Measurements from ENCODE around the gene CAAP1. TPM values are rescaled to one million over a fixed set of nuclear protein-coding genes. Genes with fewer than 3 reads are reported as not detected.
"Not testable (repeated sequence)": the region's sequence is repeated elsewhere in the genome, so short reads cannot be mapped to it uniquely, and the experiment has no call there.

CAAP1 gene
- total and polyA plus RNA-seq, 2 donors, result 21.2 to 28.2 TPM

GRCh38 chr9:26875155-26875554, 17.4 kb downstream of the CAAP1 start:
- not testable (repeated sequence) for H3K27ac ChIP-seq (ENCODE audit: low read depth in 1 of 2, low read length in 1 of 2); H3K4me3 ChIP-seq (ENCODE audit: low read length in 2 of 2); H3K27me3 ChIP-seq (ENCODE audit: control insufficient read depth in 2 of 2, insufficient read depth in 1 of 2, low read length in 1 of 2); H3K9me3 ChIP-seq (ENCODE audit: control insufficient read depth in 2 of 2, insufficient read depth in 1 of 2, low read length in 1 of 2); DNase-seq (ENCODE audit: low read depth in 6 of 9, low spot score in 9 of 9); H3K4me1 ChIP-seq (ENCODE audit: control insufficient read depth in 2 of 2, insufficient read depth in 2 of 2, low read length in 2 of 2)
- peaks cover 7 to 17% of the 10 kb centered on the region in 2 donors for H3K36me3 ChIP-seq (ENCODE audit: control insufficient read depth in 2 of 2, insufficient read depth in 2 of 2, low read length in 1 of 2)
- 97% methylated on average over 3 of the region's 3 CpGs for WGBS

DNA sequence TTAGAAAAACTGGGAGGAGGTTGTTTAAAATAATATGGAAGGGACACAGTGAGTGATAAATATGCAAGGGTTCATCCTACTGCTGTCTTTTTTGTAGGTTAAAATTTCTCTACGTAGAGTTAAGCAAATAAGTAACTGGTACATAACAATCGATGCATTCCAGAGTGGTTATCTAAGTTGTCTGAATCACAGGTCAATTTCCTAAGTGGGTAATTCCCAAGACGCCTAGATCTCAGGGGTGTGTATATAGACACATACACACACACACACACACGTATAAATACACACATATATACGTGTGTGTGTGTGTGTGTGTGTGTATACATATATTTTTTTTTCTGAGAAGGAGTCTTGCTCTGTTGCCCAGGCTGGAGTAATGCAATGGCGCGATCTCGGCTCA, 22.3 kb downstream of the CAAP1 start:
- no peaks in the 10 kb centered on the region for H3K4me1 ChIP-seq (ENCODE audit: control insufficient read depth in 2 of 2, insufficient read depth in 2 of 2, low read length in 2 of 2)
- peaks cover 0 to 10% of the 10 kb centered on the region in 2 donors for H3K36me3 ChIP-seq (ENCODE audit: control insufficient read depth in 2 of 2, insufficient read depth in 2 of 2, low read length in 1 of 2)
- DNase-seq (ENCODE audit: low read depth in 6 of 9, low spot score in 9 of 9), result no peak
- no peaks in the 10 kb centered on the region for H3K27me3 ChIP-seq (ENCODE audit: control insufficient read depth in 2 of 2, insufficient read depth in 1 of 2, low read length in 1 of 2)
- WGBS, result 96% methylated on average over 8 of the region's 8 CpGs
- no peaks in the 10 kb centered on the region for H3K9me3 ChIP-seq (ENCODE audit: control insufficient read depth in 2 of 2, insufficient read depth in 1 of 2, low read length in 1 of 2)
- no peak overlapping the region for H3K27ac ChIP-seq (ENCODE audit: low read depth in 1 of 2, low read length in 1 of 2)
- no peak overlapping the region for H3K4me3 ChIP-seq (ENCODE audit: low read length in 2 of 2)

GRCh38 chr9:26863074-26863473, 29.5 kb downstream of the CAAP1 start:
- Histone ChIP-seq H3K36me3 (ENCODE audit: control insufficient read depth in 2 of 2, insufficient read depth in 2 of 2, low read length in 1 of 2) (peaks cover 0 to 6% of the 10 kb centered on the region in 2 donors), H3K9me3 (ENCODE audit: control insufficient read depth in 2 of 2, insufficient read depth in 1 of 2, low read length in 1 of 2) (no peaks in the 10 kb centered on the region), H3K4me3 (ENCODE audit: low read length in 2 of 2) (no peak overlapping the region), H3K27me3 (ENCODE audit: control insufficient read depth in 2 of 2, insufficient read depth in 1 of 2, low read length in 1 of 2) (no peaks in the 10 kb centered on the region), H3K4me1 (ENCODE audit: control insufficient read depth in 2 of 2, insufficient read depth in 2 of 2, low read length in 2 of 2) (no peaks in the 10 kb centered on the region), H3K27ac (ENCODE audit: low read depth in 1 of 2, low read length in 1 of 2) (no peak overlapping the region)
- WGBS, result 76% methylated on average over 1 of the region's 1 CpG
- no peak for DNase-seq (ENCODE audit: low read depth in 6 of 9, low spot score in 9 of 9)

DNA sequence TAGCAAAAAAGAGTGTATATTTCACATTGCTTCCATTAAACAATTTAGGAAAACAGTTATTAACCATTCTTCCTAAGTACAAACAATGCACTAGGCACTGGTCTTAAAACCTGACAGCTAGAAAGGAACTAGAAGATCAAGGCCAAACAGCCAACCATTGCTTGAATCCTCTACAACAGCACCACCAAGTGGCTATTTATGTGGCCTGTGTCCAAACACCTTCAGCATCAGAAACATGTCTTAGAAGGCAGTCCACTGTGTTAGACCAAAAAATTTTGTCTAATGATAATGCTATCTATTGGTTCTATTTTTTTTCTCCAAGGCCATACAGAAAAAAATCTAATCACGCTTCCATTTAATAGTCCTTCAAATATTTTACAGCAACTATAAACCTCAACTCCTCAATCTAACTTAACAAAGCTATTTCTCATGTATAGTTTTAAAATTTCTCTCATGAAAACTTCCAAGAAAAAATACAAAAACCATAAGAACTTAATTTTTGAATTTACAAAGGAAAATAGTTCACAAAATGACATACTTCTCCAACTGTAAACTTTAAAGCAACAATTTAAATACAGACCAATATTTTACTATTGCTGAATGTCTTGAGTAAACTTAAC, 36.1 kb downstream of the CAAP1 start:
- Histone ChIP-seq H3K36me3 (ENCODE audit: control insufficient read depth in 2 of 2, insufficient read depth in 2 of 2, low read length in 1 of 2) (peaks cover 3 to 11% of the 10 kb centered on the region in 2 donors), H3K27ac (ENCODE audit: low read depth in 1 of 2, low read length in 1 of 2) (no peak overlapping the region), H3K4me1 (ENCODE audit: control insufficient read depth in 2 of 2, insufficient read depth in 2 of 2, low read length in 2 of 2) (no peaks in the 10 kb centered on the region), H3K4me3 (ENCODE audit: low read length in 2 of 2) (no peak overlapping the region), H3K27me3 (ENCODE audit: control insufficient read depth in 2 of 2, insufficient read depth in 1 of 2, low read length in 1 of 2) (no peaks in the 10 kb centered on the region), H3K9me3 (ENCODE audit: control insufficient read depth in 2 of 2, insufficient read depth in 1 of 2, low read length in 1 of 2) (no peaks in the 10 kb centered on the region)
- DNase-seq (ENCODE audit: low read depth in 6 of 9, low spot score in 9 of 9), result peak in 8 of 9 donors; percentile 2 to 48 (median 12)
- WGBS, result 98% methylated on average over 1 of the region's 1 CpG

- Histone ChIP-seq H3K36me3 (ENCODE audit: control insufficient read depth in 2 of 2, insufficient read depth in 2 of 2, low read length in 1 of 2) (peaks cover 3 to 10% of the 10 kb centered on the region in 2 donors), H3K27me3 (ENCODE audit: control insufficient read depth in 2 of 2, insufficient read depth in 1 of 2, low read length in 1 of 2) (no peaks in the 10 kb centered on the region), H3K4me1 (ENCODE audit: control insufficient read depth in 2 of 2, insufficient read depth in 2 of 2, low read length in 2 of 2) (no peaks in the 10 kb centered on the region), H3K9me3 (ENCODE audit: control insufficient read depth in 2 of 2, insufficient read depth in 1 of 2, low read length in 1 of 2) (no peaks in the 10 kb centered on the region), H3K4me3 (ENCODE audit: low read length in 2 of 2) (no peak overlapping the region), H3K27ac (ENCODE audit: low read depth in 1 of 2, low read length in 1 of 2) (no peak overlapping the region)
- 99% methylated on average over 2 of the region's 2 CpGs for WGBS
- no peak for DNase-seq (ENCODE audit: low read depth in 6 of 9, low spot score in 9 of 9)
These were observed 41.6 kb downstream of the CAAP1 start for GRCh38 chr9:26850995-26851394.

DNA sequence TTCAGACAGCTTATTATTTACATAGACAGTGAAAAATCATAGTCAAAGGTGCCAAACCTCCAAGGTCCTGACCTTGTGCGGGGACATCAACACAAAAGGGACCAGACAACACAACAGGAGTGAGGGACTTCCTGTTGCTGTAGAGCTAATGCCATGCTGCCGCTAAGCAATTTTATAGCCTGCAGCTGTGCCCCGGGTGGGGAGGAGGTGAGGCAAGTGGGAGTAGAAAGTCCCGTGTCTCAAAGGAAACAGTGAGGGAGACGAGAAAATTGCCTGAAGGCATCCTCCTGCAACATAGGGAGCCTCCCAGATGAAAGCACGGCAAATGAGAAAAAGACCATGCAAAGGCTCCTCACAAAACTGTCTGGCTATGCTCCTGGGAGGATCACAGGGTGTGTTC, 58.8 kb downstream of the CAAP1 start:
- WGBS, result 43% methylated on average over 6 of the region's 6 CpGs

DNA sequence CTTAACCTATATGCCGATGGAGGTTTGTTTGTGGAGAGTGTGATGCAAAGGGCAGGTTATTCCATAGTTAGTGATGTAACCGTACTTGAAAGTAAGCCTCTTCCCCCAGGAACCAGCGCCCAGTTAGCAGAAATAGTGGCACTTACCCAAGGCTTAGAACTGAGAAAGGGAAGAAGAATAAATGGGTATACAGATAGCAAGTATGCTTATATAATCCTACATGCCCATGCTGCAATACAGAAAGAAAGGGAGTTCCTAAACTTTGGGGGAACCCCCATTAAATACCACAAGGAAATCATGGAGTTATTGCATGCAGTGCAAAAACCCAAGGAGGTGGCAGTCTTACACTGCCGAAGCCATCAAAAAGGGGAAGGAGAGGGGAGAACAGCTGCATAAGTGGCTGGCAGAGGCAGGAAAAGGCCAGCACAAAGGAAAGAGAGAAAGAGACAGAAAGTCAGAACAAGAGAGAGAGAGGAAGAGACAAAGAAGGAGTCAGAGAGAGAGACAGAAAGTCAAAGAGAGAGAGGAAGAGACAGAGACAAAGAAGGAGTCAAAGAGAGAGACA, 64.1 kb downstream of the CAAP1 start:
- not testable (repeated sequence) for H3K4me3 ChIP-seq (ENCODE audit: low read length in 2 of 2); H3K9me3 ChIP-seq (ENCODE audit: control insufficient read depth in 2 of 2, insufficient read depth in 1 of 2, low read length in 1 of 2); H3K36me3 ChIP-seq (ENCODE audit: control insufficient read depth in 2 of 2, insufficient read depth in 2 of 2, low read length in 1 of 2); H3K27me3 ChIP-seq (ENCODE audit: control insufficient read depth in 2 of 2, insufficient read depth in 1 of 2, low read length in 1 of 2); H3K27ac ChIP-seq (ENCODE audit: low read depth in 1 of 2, low read length in 1 of 2); H3K4me1 ChIP-seq (ENCODE audit: control insufficient read depth in 2 of 2, insufficient read depth in 2 of 2, low read length in 2 of 2); DNase-seq (ENCODE audit: low read depth in 6 of 9, low spot score in 9 of 9)
- 70% methylated on average over 4 of the region's 4 CpGs for WGBS

More for the DNA sequence above, 58.8 kb downstream of the CAAP1 start:
- no peak overlapping the region for H3K4me3 ChIP-seq (ENCODE audit: low read length in 2 of 2)
- peaks cover 0 to 4% of the 10 kb centered on the region in 2 donors for H3K4me1 ChIP-seq (ENCODE audit: control insufficient read depth in 2 of 2, insufficient read depth in 2 of 2, low read length in 2 of 2)
- H3K9me3 ChIP-seq (ENCODE audit: control insufficient read depth in 2 of 2, insufficient read depth in 1 of 2, low read length in 1 of 2), result no peaks in the 10 kb centered on the region
- peak in 2 of 9 donors; percentile 4 to 5 for DNase-seq (ENCODE audit: low read depth in 6 of 9, low spot score in 9 of 9)
- H3K27ac ChIP-seq (ENCODE audit: low read depth in 1 of 2, low read length in 1 of 2), result no peak overlapping the region
- no peaks in the 10 kb centered on the region for H3K27me3 ChIP-seq (ENCODE audit: control insufficient read depth in 2 of 2, insufficient read depth in 1 of 2, low read length in 1 of 2)
- H3K36me3 ChIP-seq (ENCODE audit: control insufficient read depth in 2 of 2, insufficient read depth in 2 of 2, low read length in 1 of 2), result no peaks in the 10 kb centered on the region

GRCh38 chr9:26814799-26815198, 77.8 kb downstream of the CAAP1 start:
- no peak overlapping the region for H3K4me3 ChIP-seq (ENCODE audit: low read length in 2 of 2)
- DNase-seq (ENCODE audit: low read depth in 6 of 9, low spot score in 9 of 9), result no peak
- no peaks in the 10 kb centered on the region for H3K36me3 ChIP-seq (ENCODE audit: control insufficient read depth in 2 of 2, insufficient read depth in 2 of 2, low read length in 1 of 2)
- no peak overlapping the region for H3K27ac ChIP-seq (ENCODE audit: low read depth in 1 of 2, low read length in 1 of 2)
- no peaks in the 10 kb centered on the region for H3K9me3 ChIP-seq (ENCODE audit: control insufficient read depth in 2 of 2, insufficient read depth in 1 of 2, low read length in 1 of 2)
- no peaks in the 10 kb centered on the region for H3K4me1 ChIP-seq (ENCODE audit: control insufficient read depth in 2 of 2, insufficient read depth in 2 of 2, low read length in 2 of 2)
- no peaks in the 10 kb centered on the region for H3K27me3 ChIP-seq (ENCODE audit: control insufficient read depth in 2 of 2, insufficient read depth in 1 of 2, low read length in 1 of 2)
- 91% methylated on average over 2 of the region's 2 CpGs for WGBS

- H3K27ac ChIP-seq (ENCODE audit: low read depth in 1 of 2, low read length in 1 of 2), result no peak overlapping the region
- H3K4me3 ChIP-seq (ENCODE audit: low read length in 2 of 2), result no peak overlapping the region
- no peaks in the 10 kb centered on the region for H3K36me3 ChIP-seq (ENCODE audit: control insufficient read depth in 2 of 2, insufficient read depth in 2 of 2, low read length in 1 of 2)
- H3K4me1 ChIP-seq (ENCODE audit: control insufficient read depth in 2 of 2, insufficient read depth in 2 of 2, low read length in 2 of 2), result no peaks in the 10 kb centered on the region
- no peaks in the 10 kb centered on the region for H3K9me3 ChIP-seq (ENCODE audit: control insufficient read depth in 2 of 2, insufficient read depth in 1 of 2, low read length in 1 of 2)
- H3K27me3 ChIP-seq (ENCODE audit: control insufficient read depth in 2 of 2, insufficient read depth in 1 of 2, low read length in 1 of 2), result no peaks in the 10 kb centered on the region
- DNase-seq (ENCODE audit: low read depth in 6 of 9, low spot score in 9 of 9), result no peak
These were observed 79.4 kb downstream of the CAAP1 start for GRCh38 chr9:26813247-26813646.

Data from thymus (tissue), 11 donors.